ENCODE results near the gene MYH15. TPM values are rescaled to one million over a fixed set of nuclear protein-coding genes. Genes with fewer than 3 reads are reported as not detected.

MYH15 gene
- total RNA-seq, 1 donor from 2014 or later: 0.42 TPM

DNA sequence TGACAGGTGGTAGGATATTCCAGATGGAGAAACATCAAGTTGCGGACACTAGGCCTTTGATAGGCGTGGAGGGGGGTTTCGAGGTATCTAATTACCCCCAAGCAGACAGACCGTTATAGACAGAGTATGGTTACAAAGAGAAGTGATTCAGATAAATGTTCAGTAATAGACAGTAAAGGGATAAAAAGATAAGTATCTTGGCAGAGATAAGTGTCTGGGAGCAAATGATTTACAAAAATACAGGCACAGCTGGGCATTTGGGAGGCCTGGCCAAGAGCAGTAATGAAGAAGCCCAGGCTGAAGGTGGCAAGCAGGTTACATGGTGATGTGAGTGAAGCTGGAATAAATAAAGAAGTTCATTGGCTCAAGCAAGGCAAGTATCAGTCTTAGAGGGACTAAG, 659 bp upstream of the MYH15 start:
- intact Hi-C loops (cut with micrococcal nuclease): no loop called here

DNA sequence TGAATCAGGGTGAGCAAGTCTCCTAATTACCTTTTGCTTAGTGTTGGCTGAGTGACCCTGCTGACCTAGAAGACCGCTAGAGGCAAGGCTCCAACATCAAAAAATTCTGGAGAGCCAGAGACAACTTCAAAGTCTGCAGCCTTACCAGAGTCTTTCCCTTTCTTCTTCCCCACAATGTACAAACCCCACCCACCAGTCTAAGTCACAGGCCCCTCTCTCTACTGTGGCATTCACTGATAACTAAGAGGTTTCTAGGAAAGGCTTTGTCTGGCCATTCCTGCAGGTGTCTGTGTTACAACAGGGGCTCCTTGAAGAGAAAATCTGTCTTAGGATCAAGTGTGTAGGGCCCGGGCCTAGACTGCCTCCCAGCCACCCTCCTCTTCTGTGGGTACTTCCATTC, 525 bp downstream of the MYH15 start:
- intact Hi-C loops (cut with micrococcal nuclease): no loop called here

DNA sequence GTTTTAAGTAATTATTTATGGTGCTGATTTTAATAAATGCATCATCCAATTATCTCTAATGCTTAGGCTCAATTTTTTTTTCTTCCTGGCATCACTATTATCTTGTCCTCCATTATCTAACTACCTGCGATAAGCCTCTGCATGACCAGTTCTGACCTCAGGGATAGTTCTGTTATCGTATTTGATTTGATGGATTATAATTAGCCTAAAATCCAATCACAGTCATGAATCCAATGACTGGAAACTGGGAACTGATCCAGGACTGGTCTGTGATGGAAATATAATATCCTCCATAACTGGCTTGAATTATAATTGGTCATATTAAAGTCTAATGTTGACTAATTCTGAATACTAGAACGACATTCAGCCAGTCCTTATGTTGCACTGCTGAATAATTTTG, 1.1 kb downstream of the MYH15 start:
- intact Hi-C loops (cut with micrococcal nuclease): no loop called here

DNA sequence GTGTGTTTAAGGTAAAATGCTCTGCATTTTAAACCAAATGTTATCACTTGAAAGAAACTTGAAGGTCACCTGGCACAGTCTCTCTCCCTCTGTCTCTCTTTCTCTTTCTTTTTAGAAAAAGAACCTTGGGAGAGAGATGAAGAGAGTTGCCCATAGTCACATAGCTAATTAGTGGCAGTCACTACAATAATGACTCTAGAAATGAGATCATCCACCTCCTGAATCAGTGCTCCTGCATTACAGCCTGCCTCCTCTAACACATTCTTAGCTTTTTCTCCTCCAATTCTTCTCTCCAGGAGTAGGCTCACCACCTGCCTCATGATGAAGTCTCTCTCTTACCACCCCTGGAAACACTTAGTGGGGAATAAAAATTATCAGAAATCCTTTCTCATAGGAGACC, 2.5 kb downstream of the MYH15 start:
- intact Hi-C loops (cut with micrococcal nuclease): no loop called here

DNA sequence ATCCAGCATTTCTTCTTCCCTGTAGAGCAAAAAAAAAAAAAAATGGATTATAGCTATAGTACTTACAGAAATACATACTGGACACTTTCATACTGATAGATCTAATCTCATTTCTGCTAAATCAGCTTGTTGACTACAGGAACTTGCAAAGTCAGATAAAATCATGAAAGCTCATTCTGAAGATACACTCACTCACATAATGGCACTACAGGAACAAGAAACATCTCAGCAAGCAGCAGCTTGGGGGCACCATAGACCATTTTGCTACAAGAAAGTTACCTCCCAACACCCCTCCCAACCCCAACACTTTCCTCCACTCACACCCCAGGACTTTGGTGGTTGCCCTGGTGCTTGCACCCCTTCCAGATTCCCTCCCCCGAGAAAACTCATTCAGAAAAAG, 4.6 kb downstream of the MYH15 start:
- intact Hi-C loops (cut with micrococcal nuclease): no loop called here

DNA sequence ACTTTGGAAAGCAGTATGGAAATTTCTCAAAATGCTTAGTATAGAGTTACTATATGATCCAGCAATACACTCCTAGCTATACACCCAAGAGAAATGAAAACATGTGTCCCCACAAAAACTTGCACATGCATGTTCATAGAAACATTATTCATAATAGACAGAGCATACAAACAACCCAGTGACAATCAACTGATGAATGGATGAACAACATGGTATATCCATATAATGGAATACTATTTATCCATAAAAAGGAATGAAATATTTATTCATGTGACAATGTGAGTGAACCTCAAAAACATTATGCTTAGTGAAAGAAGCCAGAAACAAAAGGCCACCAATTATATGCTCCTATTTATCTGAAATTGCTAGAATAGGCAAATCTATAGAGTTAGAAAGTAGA, 6.7 kb downstream of the MYH15 start:
- intact Hi-C loops (cut with micrococcal nuclease): no loop called here

DNA sequence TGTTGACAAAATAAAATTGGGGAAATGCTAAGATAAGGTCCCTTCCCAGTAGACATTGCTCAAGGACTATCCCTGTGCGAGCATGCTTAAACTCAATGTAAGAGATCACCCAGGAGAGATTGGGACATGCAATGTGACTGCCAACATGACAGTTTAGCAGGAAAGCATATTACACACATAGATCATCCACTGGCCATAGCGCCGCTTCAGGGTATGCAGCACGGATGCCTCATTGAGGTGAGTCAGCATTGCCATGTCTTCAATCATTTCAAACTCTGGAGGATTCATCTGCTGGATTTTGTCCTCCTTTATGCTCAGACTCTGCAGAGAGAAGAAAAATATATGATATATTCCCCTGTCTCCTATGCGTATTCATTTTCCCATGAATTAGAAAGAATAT, 8.9 kb downstream of the MYH15 start:
- intact Hi-C loops (cut with micrococcal nuclease): no loop called here

DNA sequence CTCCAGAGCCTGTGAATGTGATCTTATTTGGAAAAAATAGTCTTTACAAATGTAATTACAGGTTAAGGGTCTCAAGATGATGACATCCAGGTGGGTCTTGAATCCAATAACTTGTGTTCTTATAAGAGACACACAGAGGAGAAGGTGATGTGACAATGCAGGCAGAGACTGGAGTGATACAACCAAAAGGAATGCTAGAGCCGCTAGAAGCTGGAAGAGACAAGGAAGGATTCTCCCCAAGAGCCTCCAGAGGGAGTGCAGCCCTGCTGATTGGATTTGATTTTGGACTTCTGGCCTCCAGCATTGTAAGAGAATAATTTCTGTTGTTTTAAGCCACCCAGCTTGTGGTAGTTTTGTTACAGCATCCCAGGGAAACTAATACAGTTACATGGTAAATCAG, 9.7 kb downstream of the MYH15 start:
- intact Hi-C loops (cut with micrococcal nuclease): no loop called here

DNA sequence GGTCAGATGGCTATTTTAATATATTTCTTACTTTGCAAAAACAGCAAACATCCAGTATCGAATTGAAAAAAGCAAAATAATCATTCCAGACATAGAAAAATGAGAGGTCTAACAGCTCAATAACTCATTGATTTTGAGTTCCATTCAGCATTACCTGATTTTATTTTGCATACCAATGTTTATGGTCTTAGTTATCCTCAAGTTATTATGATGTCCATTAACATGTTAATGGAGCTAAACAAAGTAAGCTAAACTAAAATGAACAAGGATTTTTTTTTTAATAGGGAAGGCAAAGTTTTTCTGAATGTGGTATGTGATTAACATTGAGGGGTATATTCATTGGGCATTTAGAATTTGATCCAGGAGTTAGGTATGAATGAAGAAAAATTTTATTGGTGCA, 13.1 kb downstream of the MYH15 start:
- intact Hi-C loops (cut with micrococcal nuclease): loop anchor here (10.0 kb wide), 1 partner anchor 1818 kb away; no protein-coding TSS in a partner anchor

DNA sequence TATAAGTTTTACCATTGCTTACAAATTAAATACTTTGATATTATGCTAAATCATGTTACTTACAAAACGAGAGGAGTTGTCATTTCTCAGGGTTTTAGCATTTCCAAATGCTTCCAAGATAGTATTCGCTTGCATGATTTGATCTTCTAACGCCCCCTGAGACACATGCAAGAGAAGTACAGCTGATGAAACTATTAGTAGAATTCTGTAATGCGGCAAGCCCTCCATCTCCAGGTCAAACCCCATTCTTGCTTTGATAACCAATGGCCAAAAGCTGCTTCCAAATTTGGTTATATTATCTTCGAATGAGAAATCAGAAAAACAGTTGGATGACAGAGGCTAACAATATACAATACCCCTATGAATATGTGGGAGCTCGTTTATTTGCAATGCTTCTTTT, 14.7 kb downstream of the MYH15 start:
- intact Hi-C loops (cut with micrococcal nuclease): loop anchor here (10.0 kb wide), 1 partner anchor 1819 kb away; no protein-coding TSS in a partner anchor

DNA sequence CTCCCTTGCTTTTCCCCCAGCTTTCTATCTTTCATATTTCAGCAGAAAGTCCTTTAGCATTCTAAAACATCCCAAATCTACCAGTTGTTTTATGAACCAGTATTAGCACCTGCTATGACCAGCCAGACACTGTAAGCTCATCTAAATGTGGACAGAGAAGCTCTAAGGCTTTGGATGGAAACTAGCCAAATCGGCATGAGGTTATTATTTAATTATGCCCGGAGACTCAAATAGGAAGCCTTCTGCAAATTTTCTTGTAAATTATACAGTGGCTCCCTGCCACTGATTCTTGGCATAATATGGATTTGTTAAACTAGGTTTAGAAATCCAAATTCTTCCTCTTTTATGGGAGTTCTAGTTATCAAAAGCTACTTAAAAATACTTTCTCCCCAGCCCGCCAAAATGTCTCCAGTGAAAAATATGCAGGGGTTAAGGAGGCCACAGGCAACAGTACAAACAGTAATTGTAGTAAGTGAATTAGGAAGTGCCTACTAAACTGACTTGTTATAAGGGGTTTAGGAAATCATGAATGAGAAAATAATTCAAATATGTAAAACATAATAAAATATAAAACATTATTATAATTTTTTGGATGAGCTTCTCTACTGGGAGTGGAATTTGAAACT, 15.4 kb downstream of the MYH15 start:
- intact Hi-C loops (cut with micrococcal nuclease): loop anchor here (10.0 kb wide), 1 partner anchor 1820 kb away; no protein-coding TSS in a partner anchor

DNA sequence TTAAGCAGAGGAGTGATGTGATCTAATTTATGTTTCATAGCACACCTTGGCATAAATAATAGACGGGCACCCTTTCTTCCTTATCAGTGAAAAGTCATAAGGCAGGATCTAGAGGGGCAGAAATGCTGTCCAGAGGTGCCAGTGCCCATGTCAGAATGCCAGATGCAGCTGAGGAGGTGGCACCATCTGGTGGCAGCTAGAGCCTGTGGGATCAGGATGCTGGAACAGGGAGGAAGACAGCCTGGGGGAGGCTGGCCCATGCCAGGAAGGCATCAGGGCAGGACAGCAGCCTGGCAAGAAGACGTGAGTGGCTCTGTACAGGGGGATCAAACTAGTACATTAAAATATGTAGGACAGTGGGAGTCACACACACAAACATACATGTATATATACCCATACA, 16.5 kb downstream of the MYH15 start:
- intact Hi-C loops (cut with micrococcal nuclease): loop anchor here (10.0 kb wide), 1 partner anchor 1821 kb away; no protein-coding TSS in a partner anchor

DNA sequence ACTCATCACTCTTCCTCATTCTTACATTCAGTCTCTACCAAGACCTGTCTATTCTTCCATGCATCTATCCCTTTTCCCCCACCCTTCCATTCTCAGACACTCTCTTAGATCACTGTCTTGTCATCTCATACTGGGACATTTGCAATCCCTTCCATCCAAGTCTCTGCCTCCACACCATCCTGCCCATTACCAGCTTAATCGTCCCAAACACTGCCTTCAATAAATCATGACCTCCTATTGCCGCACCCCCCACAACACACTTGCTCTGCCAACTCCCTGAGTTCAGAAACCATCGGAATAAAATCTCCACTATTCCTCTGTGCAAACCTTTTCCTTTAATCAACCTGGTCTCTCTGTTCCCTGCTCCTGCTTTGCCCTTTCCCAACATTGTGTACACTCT, 18.9 kb downstream of the MYH15 start:
- intact Hi-C loops (cut with micrococcal nuclease): loop anchor here (10.0 kb wide), 1 partner anchor 1823 kb away; no protein-coding TSS in a partner anchor

DNA sequence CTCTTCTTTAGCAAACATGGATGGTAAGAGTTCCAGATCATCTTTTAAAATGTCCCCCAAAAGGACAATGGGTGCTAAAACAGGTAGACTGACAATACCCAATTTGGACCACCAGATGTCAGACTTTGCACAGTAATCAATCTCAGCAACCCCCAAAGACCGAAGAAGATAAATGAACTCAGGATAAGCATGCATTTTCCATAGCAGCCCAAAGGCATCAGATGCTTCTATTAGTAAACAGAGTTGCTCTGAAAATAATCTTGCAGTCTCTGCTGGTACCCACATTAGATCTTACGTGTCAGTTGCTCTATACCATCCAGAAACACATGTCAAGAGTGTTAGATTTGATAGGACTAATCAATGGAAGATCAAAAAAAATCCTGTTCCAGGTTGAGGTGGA, 20.6 kb downstream of the MYH15 start:
- intact Hi-C loops (cut with micrococcal nuclease): loop anchor here (1.0 to 10.0 kb wide), 9 partner anchors 12 to 1825 kb away; partner anchors contain the start of genes CIP2A and DZIP3

DNA sequence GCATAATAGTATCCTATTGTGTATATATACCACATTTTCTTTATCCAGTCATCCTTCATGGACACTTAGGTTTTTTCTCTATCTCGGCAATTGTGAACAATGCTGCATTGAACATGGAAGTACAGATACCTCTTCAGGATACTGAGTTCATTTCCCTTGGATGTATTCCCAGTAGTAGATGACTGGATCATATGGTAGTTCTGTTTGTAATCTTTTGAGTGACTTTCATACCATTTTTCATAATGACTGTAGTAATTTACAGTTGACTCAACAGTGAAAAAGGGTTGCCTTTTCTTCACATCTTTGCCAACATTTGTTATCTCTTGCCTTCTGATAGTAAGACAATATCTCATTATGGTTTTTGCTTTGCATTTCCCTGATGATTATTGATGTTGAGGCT, 21.8 kb downstream of the MYH15 start:
- intact Hi-C loops (cut with micrococcal nuclease): loop anchor here (1.0 kb wide), 8 partner anchors 11 to 594 kb away; partner anchors contain the start of genes CIP2A and DZIP3

DNA sequence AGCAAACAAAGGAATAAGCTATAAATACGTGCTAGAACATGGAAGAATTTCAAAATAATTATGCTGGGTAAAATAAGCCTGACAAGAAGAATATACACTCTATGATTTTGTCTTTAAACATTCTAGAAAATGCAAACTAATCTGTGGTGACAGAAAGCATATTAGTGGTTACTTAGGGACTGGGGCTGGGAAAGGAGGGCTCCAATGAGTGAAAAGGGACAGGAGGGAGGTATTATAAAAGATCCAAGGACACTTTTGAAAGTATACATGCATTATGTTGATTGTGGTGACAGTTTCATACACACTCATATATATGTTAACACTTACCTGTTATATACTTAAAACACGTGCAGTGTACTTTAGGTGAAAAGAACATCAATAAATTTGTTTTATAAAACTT, 23.0 kb downstream of the MYH15 start:
- intact Hi-C loops (cut with micrococcal nuclease): no loop called here

DNA sequence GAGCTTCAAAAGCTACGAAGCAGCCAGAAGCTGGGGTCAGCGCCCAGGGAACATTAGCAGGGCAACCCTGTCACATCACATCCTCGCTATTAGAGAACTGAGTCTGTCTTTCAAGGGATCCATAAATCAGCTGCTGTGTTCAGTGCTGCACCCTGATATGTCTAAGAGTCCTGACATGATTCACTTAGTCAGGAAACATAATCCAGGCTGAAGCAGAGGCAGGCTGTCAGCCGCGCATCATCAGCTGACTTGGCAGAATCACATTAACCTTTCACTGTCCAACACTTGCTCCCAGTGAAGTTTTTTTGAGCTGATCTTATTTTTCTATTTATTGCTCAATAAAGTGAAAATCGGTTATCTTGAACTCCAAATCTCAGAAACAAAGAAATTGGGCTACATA, 23.5 kb downstream of the MYH15 start:
- intact Hi-C loops (cut with micrococcal nuclease): no loop called here

DNA sequence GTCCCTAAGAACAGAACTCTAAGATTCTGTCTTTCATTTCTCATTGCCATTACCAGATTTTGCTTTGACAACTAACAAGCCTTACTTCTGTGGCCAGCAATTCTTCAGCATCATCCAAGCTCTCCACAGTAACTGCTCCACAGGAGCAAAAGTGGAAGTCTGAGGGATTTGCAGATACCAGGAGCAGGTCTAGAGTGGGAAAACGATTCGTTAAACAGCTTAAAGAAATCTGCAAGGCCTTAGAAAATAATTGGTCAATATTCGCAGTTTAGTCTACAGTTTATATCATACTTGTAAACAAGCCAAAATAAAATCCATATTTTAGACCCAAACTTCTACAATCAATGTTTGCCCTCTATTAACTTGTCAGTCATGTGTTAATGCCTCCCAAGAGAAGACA, 24.1 kb downstream of the MYH15 start:
- intact Hi-C loops (cut with micrococcal nuclease): no loop called here

DNA sequence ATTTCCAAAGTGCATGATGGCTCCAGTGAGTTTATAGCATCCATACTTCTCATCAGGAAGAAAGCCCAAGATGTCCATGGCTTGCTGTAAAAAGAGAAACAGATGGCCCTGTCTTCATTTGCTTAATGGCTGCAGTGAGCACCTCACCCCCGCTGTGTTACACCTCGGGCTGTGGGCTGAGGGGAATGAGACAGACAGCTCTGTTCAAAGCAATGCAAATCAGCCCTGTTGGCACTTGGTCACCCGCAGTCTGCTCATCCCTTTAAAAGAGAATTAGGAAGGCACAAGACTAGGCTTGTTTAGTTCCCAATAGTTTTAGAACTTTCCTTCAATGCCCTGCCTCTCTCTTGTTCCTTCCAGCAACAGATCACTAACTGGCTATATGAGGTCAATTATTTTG, 25.2 kb downstream of the MYH15 start:
- intact Hi-C loops (cut with micrococcal nuclease): no loop called here

DNA sequence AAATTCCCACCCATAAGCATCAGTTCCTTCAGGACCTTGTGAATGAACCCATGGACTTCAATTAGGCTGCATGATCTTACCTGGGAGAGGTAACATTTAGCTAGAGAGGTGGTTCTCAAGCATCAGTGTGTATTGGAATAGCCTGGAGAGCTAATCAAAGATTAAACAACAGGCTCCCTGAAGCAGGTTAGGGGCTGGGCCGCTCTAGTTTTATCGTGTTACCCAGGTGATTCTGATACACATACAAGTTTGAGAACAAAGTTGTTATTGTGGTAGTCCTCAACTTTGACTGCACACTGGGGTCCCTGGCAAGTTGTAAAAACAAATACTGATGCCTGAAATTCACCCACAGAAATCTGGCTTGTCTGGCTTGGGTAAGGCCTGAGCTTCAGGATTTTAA, 31.2 kb downstream of the MYH15 start:
- intact Hi-C loops (cut with micrococcal nuclease): loop anchor here (5.0 to 10.0 kb wide), 4 partner anchors 392 to 1044 kb away; no protein-coding TSS in a partner anchor

DNA sequence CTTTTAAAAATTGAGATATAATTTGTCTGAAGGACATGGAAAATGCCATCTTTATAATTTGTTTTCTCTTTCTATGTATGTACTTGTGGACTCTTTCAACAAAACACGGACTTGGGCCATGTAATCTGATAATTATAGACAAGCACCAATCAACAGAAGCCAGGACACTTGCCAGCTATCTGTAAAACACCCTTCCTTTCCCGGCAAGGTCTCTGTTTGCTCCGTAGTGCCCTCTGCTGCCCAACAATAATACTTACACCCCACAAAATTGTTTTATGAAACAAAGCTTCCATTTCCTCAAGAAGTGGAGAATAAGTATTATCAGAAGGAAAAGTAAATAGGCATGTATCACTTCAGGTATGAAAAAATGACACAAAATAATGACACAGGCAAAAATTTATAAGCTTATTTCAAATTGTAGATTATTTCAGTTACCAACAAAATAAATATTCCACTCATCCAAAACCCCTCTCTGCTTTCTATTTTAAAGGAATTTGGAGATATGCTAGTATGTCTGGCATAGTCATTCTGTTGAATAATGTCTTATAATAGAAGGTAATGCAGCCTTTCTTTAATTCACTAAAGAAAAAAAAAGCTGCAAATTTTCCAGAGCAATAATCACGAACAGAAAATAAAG, 32.8 kb downstream of the MYH15 start:
- intact Hi-C loops (cut with micrococcal nuclease): loop anchor here (1.0 to 10.0 kb wide), 13 partner anchors 12 to 1241 kb away; partner anchors contain the start of gene IFT57

DNA sequence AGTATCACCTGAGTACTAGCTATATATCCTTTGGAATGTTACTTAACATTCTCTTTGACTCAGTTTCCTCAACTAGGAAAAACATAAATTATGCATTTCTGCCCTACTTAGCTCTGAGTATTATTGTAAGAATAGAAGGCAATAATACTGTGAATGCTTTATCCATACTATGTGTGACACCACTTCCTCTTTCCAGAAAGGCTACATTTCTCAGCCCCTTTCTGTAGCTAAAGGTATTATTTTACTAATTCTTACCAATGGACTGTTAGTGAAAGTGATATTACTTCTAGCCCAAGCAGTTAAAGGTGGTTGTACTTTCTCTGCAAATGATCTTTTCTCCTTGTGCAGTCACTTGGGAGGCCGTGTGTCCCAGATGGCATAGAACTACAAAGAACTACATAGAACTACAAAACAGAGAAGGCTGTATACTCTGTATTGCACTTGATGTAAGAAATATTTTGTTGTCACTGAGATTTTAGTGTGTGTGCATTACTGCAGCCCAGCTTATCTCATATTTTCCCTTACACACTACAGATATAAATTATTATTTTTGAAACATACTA, 35.1 kb downstream of the MYH15 start:
- intact Hi-C loops (cut with micrococcal nuclease): loop anchor here (5.0 to 10.0 kb wide), 4 partner anchors 388 to 1040 kb away; no protein-coding TSS in a partner anchor

Data from T-helper 1 cell treated with Interleukin-12 subunit alpha and Interleukin-12 subunit beta and Interleukin-4 antibody, amounts not matched to agents 30 ng/mL and 1 ng/mL, for 36 hours (primary cell).